RPMI8226 (cell line): ENCODE data around the gene GON4L.
"Not testable (repeated sequence)": the region's sequence is repeated elsewhere in the genome, so short reads cannot be mapped to it uniquely, and the experiment has no call there.

Experiments
- DNase-seq: peaks from one replicate; pipeline ENCODE4 v3.0.0-alpha.2; 2015

The GON4L gene

DNA sequence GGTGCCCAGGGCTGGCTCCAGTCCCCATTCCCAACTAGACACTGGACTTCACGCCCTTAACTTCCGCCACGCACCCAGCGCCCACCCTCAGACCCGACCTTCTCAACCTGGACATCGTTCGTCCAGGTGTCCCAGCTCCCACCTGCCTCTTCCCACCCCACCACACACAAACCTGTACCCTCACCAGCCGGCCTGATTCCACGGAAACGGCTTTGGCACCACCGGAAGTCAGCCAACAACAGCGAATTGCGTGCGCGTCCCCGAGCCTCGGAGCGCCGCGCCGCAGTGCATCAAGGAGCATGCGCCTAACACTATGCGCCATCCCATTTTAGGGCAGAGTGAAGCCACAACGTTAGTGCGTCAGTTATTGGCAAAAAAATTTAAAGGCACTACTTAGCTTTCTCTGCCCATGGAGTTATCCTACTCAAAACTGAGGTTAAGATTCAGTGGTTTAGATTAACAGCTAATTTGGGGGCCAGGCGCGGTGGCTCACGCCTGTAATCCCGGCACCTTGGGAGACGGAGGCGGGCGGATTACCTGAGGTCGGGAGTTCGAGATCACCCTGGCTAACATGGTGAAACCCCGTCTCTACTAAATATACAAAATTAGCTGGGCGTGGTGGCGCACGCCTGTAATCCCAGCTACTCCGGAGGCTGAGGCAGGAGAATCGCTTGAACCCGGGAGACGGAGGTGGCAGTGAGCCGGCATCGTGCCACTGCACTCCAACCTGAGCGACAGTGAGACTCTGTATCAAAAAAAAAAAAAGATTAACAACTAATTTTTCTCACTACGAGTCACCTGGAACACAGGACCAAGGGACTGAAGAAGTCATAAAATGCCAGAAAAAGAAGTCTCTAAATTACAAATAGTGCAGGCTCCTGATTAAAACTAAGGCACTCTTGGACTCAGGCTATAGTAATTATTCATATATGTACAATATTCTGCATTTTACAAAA, at the start of gene GON4L:
Gene GON4L (minus strand): TSS at position 240 of the 956 bp plus-strand sequence. CDS start 3,434 bp downstream, outside the sequence.
- peak; percentile 98 for DNase-seq

GRCh38 chr1:155904261-155904660, 47.2 kb upstream of the GON4L start:
- no peak for DNase-seq

DNA sequence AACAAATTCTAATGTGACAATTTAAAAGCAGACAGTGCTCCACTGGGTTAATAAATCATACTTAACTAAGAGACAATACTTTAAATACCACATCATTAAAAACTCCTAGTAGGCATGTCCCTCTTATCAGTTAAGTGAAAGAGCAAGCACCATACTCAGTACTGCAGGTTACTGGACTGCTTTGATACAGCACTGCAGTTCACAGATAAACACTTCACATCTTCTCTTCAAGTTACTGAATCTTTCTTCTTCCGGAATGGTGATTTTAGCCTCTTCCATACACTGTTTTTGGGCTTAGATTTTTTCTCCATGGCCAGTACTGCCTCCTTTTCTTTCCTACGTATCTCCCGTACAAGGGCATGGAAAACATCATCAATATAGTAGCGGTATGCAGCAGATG, 43.1 kb upstream of the GON4L start:
- DNase-seq = no peak

DNA sequence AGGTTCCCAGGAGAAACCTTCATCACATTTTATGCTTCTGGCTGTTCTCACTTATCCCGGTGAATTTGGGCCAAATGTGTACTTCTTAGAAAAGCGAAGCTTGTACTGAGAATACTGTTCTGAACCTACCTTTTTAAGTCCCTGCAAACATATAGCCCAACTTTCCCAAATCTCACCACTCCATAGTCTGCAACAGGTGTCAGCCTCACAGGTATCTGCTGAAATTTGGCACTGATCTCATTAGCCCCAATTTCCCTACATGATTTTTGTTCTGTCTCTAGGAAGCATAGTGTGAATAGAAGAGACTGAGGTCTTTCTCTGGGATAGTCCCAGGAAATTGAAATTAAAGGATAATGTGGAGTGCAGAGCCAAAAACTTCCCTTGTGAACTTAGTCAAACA, 42.7 kb upstream of the GON4L start:
- no peak for DNase-seq

DNA sequence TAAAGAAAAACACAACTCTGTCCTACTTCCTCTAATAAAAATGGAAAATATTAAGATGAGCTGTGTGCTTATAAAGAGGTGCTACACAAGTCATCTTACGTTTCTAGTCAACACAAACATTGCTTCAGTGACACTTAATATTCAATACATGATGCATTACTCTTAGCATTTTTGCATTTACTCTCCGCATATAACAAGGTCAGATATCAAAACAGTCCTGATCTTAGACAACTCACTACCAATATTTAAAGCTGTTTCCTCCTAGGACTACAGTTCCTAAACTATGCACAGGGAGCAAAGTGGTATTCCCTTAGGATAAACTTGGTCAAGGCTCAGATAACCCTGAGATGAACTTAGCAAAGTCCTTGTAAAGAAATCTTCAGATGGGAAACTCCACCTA, 41.9 kb upstream of the GON4L start:
- no peak for DNase-seq

- no peak for DNase-seq
These were observed 40.7 kb upstream of the GON4L start for GRCh38 chr1:155897746-155898145.

- DNase-seq = not testable (repeated sequence)
These were observed 39.5 kb upstream of the GON4L start for GRCh38 chr1:155896476-155896875.

GRCh38 chr1:155895617-155896016, 38.6 kb upstream of the GON4L start:
- DNase-seq = not testable (repeated sequence)

DNA sequence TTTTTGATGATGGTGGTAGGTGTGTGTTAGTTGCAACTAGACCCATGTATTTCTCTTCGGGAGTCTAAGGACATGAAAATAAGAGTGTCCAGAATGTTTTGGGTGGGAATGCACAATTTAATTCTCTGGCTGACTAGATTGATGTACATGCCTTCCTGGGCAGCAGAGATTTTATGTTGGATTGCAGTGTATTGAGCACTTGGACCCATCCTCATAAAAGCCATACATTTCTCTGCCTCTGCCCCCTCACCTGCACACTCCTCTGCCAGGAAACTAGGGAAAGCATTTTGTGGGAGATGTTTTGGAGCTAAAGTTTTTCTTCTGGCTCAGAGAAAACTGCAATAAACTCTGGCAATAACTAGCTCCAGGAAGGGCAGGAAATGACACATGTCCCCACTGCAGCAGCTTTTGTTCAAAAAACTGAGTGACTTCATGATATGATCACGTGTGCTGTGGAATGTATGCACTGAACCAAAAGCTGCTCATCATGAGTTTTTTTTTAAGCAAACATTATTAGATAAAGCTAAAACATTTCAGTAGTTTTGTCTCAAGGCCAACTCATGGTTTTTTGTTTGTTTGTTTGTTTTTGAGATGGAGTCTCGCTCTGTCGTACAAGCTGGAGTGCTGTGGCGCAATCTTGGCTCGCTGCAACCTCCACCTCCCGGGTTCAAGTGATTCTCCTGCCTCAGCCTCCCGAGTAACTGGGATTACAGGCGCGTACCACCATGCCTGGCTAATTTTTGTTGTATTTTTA, 36.6 kb upstream of the GON4L start:
- peak; percentile 36 for DNase-seq

GRCh38 chr1:155892796-155893195, 35.8 kb upstream of the GON4L start:
- DNase-seq = no peak

DNA sequence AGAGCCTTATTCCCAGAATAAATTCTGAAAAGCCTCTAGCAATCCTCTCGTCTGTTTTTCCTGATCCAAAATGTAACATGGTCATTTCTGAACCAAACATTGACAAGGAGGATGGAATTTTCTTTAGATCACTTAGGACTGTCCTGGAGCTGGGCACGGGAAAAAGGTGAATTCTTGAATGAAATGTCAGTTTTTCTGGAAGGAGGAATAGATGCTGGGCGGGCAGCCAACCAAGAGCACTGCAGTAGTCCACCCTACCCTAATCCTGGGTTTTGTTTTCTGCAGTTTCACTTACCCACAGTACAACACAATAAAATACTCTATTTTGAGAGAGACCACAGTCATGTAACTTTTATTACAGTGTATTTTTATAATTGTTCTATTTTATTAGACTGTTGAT, 33.2 kb upstream of the GON4L start:
- no peak for DNase-seq

- no peak for DNase-seq
These were observed 32.6 kb upstream of the GON4L start for GRCh38 chr1:155889566-155889965.

GRCh38 chr1:155888481-155888880, 31.5 kb upstream of the GON4L start:
- DNase-seq = no peak

- no peak for DNase-seq
These were observed 28.0 kb upstream of the GON4L start for GRCh38 chr1:155884982-155885381.

- no peak for DNase-seq
These were observed 27.3 kb upstream of the GON4L start for GRCh38 chr1:155884031-155884960.

GRCh38 chr1:155882766-155883165, 25.8 kb upstream of the GON4L start:
- DNase-seq = no peak

- peak; percentile 40 for DNase-seq
These were observed 25.2 kb upstream of the GON4L start for GRCh38 chr1:155882235-155882634.

GRCh38 chr1:155880950-155881349, 23.9 kb upstream of the GON4L start:
- no peak for DNase-seq

- no peak for DNase-seq
These were observed 23.2 kb upstream of the GON4L start for GRCh38 chr1:155880251-155880650.

- DNase-seq = no peak
These were observed 20.9 kb upstream of the GON4L start for GRCh38 chr1:155877945-155878344.

DNA sequence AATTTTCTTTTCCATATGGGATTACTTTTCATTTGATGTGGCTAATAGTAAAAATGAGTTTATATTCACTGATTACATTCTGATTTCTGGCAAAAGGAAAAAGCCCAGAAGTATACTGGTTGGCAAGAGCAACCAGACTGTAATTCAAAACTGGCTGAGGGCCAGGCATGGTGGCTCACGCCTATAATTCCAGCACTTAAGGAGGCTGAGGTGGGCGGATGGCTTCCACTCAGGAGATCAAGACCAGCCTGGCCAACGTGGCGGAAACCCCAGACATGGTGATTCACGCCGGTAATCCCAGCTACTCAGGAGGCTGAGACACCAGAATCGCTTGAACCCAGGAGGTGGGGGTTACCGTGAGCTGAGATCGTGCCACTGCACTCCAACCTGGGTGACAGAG, 16.8 kb upstream of the GON4L start:
- no peak for DNase-seq

GRCh38 chr1:155872527-155872926, 15.5 kb upstream of the GON4L start:
- DNase-seq = no peak

DNA sequence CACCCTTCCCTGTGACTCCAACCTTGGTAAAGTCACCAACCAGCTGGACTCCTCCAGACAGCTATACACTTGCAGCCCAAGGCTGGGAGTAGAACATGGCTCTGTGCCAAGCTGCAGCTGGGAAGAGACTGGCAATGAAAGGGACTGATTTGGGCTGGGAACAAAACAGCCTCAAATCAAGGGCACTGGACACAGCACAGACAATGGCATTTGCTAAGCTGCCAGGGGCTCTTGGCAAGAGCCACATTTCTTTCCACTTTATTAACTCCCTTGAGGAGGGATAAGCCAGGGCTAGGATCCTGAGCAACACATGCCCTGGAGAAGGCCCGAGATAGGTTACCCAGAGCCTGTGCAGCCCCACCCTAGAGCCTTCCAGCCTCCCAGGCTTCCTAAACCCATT, 14.4 kb upstream of the GON4L start:
- peak; percentile 25 for DNase-seq
